SK-MEL-5 (cell line): ENCODE data around the gene ACTN1. TPM values are rescaled to one million over a fixed set of nuclear protein-coding genes. Genes with fewer than 3 reads are reported as not detected.

Source experiments
- DNase-seq: peaks from one replicate; pipeline ENCODE4 v3.0.0-alpha.2; 2016; ENCODE audit warnings: low read depth, low spot score
- in situ Hi-C: cut with HindIII; loops from 2 replicates; pipeline ENCODE4 v1.10.0; 2016; ENCODE audit warnings: low sequenced_read_pairs, high pct_unique_total_duplicates, low pct_unique_long_range_greater_than_20kb
- total RNA-seq: library from RNA; depleted of rRNA; stranded (reverse); fragments of >200 nt; shearing (Covaris generic); gene quantifications from 2 replicates; pipeline ENCODE4 v1.2.3, GENCODE V29; 2014

Gene ACTN1
- total RNA-seq, 1 experiment from 2014 or later, result 34.2 TPM

DNA sequence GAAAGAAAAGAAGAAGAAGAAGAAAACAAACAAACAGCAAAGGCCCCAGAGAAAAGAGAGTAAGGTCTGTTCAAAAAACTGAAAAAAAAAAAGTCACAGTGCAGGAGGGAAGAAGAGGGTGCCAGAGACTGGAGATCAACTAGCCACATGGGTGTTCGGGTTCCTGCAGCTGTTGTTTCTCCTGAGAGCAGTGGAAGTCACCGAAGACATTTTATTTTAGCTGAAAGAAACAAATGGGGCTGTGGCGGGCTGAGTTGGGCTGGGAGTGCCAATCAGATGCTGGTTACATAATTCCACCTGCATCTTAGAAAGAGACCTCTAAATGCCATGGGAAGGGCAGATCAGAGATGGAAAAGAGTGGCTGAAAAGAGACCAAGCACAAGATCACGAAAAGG is 33.9 kb downstream of the ACTN1 start:
- in situ Hi-C loops, result no loop called here

GRCh38 chr14:68944162-68944561 is 34.9 kb downstream of the ACTN1 start:
- DNase-seq, result no peak
- in situ Hi-C loops, result no loop called here

More for the DNA sequence above, 33.9 kb downstream of the ACTN1 start:
- no peak for DNase-seq

- in situ Hi-C loops, result no loop called here
- no peak for DNase-seq
Observed at GRCh38 chr14:68943107-68943506, 36.0 kb downstream of the ACTN1 start.

- DNase-seq, result no peak
- in situ Hi-C loops, result no loop called here
Observed at GRCh38 chr14:68942296-68943035, 36.6 kb downstream of the ACTN1 start.

DNA sequence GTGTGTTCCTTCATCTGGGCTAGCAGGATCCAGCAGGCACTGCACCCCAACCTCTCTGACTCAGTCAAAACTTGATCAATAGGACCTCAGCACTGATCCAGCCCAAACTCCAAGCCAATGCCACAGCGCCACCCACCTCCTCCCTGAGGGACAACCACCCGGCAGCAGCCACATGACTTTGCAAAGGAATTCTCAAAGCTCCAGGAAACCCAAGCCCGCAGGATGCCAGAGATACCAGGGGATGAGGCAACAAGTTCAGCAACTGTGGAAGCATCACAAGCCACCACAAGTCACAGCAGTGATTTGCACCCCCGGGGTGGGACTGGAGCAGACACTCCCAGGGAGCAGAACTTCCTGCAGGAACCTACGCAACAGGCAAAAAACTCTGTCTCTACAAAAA is 37.3 kb downstream of the ACTN1 start:
- peak; percentile 80 for DNase-seq
- in situ Hi-C loops, result no loop called here

DNA sequence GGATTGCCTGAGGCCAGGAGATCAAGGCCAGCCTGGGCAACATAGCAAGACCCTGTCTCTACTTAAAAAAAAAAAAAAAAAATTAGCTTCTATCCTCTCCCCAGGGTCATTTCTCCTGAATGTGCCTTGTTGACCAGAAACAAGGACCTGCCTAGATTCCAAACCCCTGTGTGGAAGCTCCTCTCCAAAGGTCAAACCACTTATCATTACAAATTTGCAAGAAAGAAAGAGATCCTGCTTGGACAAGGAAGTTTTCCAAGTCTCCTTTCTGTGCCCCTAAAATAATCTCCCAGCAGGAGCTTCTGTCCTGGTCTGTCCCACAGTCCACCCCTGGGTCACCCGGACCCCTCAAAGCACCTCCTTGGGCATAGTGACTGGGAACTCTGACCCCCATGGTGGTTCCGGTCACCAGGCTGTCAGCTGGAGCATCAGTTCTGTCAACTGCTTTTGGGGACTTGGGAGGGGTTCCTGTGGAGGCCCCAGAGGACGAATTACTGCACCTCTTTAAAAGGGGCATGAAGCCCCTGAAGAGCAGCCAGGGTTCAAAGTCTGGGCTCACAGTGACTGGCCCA is 38.4 kb downstream of the ACTN1 start:
- in situ Hi-C loops, result no loop called here
- DNase-seq, result no peak

- in situ Hi-C loops, result no loop called here
- no peak for DNase-seq
Observed at GRCh38 chr14:68939893-68940613, 39.0 kb downstream of the ACTN1 start.

GRCh38 chr14:68939181-68939892 is 39.8 kb downstream of the ACTN1 start:
- in situ Hi-C loops, result no loop called here
- DNase-seq, result no peak

- no peak for DNase-seq
- in situ Hi-C loops, result no loop called here
Observed at GRCh38 chr14:68938271-68939150, 40.6 kb downstream of the ACTN1 start.

- in situ Hi-C loops, result no loop called here
- no peak for DNase-seq
Observed at GRCh38 chr14:68937471-68938270, 41.4 kb downstream of the ACTN1 start.

GRCh38 chr14:68936980-68937379 is 42.1 kb downstream of the ACTN1 start:
- DNase-seq, result no peak
- in situ Hi-C loops, result no loop called here

DNA sequence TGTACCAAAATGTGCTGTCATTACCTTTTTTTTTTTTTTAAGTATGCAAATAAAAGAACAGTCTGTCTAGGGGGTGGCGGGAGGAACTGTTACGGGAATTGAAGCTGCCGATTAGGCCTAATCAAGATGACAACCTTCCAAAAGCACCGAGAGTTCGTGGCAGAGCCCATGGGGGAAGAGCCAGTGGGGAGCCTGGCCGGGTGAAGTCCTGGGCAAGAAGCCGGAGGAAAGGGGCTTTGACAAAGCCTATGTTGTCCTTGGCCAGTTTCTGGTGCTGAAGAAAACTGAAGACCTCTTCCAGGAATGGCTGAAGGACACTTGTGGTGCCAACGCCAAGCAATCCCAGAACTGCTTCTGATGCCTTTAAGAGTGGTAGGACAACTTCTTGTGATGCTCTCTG is 42.6 kb downstream of the ACTN1 start:
- in situ Hi-C loops, result no loop called here
- no peak for DNase-seq

DNA sequence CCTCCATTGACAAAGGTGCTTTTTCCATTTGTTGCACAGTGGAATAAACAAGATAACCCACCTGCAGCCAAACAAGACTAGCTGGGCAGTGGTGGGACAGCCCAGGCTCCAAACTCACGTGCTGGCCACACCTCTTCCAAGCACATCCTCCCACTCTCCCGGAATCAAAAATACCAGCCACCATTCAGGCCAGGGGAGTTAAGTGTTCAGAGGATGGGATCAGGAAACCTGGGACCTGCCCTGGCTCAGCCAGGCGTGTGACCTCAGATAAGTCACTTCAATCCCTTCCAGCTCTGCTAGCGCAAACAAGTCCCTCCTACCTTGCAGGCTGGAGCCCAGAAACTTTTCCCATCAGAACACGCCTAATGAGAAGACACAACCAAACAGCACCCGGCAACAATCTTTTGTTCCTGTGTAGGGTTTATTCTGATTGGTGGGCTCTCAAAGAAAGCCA is 43.3 kb downstream of the ACTN1 start:
- DNase-seq, result no peak
- in situ Hi-C loops, result no loop called here

DNA sequence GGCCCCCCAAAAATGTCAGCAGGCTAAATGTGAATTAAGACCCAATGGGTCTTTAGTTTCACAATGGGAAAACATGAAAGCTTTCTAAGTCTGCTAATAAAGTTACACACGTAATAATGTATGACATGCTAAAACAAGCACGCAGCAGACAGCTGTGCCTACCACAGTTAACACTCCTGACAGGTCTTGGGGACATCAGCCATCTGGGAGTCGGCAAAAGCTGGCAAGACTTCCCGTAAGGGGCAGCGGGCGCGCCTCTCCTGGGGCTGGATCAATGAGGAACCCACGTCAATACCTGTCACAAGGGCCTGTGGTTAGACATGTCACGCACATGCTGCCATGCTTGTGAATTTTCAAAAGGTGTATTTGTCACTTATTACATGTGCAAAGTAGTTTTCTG is 45.0 kb downstream of the ACTN1 start:
- in situ Hi-C loops, result no loop called here
- no peak for DNase-seq

DNA sequence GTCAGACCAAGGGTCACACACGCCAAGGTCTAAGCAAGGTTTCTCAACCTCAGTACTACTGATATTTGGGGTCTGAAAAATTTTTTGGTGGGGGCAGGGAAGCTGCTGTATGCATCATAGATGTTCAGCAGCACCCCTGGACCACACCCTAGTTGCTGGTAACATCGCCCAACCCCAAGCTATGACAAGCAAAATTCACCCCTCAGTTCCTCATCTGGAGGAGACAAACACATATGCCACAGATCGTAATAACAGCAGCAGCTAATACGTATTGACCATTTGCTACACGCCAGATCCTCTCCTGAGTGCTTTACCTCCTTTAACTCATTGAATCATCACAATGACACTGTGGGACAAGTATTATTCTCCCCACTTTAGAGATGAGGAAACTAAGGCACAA is 46.4 kb downstream of the ACTN1 start:
- in situ Hi-C loops, result no loop called here
- DNase-seq, result no peak

DNA sequence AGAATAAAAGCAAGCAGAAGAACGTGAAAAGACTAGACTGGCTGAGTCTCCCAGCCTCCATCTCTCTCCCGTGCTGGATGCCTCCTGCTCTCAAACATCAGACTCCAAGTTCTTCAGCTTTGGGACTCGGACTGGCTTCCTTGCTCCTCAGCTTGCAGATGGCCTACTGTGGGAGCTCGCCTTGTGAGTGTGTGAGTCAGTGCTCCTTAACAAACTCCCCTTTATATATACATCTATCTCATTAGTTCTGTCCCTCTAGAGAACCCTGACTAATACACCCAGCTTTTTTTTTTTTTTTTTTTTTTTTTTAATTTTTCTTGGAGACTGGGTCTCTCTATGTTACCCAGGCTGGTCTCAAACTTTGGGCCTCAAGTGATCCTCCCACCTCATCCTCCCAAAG is 46.9 kb downstream of the ACTN1 start:
- DNase-seq, result no peak
- in situ Hi-C loops, result no loop called here
